Liver (tissue), 3 donors: Measurements from ENCODE around the gene C10orf120.

ENCODE experiments used
- GABPA ChIP-seq, 2 donors: IDR thresholded peaks in 1 of 2; conservative IDR thresholded peaks in 1 of 2; 2 replicates each; pipeline ENCODE4 v1.6.1; 2016; ENCODE audit warnings: antibody characterized with exemption in 2 of 2, mild to moderate bottlenecking in 1 of 2, moderate library complexity in 1 of 2
- TF ChIP-seq, protein P1 (sequence below): IDR thresholded peaks from 2 replicates; pipeline ENCODE4 v1.6.1; 2016; ENCODE audit warnings: antibody characterized with exemption, mild to moderate bottlenecking
- TF ChIP-seq, protein P2 (sequence below): fragments of 150-350 bp; IDR thresholded peaks from 2 replicates; pipeline ENCODE4 v1.5.1; 2017; ENCODE audit warnings: improper control_type of control experiment, low read depth, low read length; ENCODE audit not compliant: missing input control
- TF ChIP-seq, protein P3 (sequence below): IDR thresholded peaks from 2 replicates; pipeline ENCODE4 v1.6.1; 2016; ENCODE audit warnings: antibody characterized with exemption
- donor health status: healthy.
- donor health status: healthy.

DNA sequence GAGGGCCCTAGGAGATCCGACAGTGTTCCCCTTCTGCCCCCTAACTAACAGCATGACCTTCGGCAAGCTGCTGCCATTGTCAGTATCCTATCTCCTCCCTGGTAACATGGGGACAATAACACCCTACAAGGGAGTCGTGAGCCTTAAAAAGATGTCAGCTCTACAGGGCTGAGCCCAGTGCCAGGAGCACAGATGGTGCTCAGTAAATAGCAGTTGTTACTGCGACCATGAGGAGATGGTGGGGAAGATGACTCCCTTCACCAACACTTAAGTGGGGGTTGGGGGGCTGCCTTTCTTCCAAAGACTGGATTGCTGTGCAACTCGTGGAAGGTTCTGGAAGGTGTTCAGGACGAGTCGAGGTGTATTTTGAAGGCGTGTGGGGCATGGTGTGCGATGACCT, 29.5 kb upstream of the C10orf120 start:
- TF ChIP-seq GABPA (IDR thresholded peaks at IDR 0.05 in 1 of 2, conservative IDR thresholded peaks at IDR 0.05 in 1 of 2), result no peak
- TF ChIP-seq, protein P1, sequence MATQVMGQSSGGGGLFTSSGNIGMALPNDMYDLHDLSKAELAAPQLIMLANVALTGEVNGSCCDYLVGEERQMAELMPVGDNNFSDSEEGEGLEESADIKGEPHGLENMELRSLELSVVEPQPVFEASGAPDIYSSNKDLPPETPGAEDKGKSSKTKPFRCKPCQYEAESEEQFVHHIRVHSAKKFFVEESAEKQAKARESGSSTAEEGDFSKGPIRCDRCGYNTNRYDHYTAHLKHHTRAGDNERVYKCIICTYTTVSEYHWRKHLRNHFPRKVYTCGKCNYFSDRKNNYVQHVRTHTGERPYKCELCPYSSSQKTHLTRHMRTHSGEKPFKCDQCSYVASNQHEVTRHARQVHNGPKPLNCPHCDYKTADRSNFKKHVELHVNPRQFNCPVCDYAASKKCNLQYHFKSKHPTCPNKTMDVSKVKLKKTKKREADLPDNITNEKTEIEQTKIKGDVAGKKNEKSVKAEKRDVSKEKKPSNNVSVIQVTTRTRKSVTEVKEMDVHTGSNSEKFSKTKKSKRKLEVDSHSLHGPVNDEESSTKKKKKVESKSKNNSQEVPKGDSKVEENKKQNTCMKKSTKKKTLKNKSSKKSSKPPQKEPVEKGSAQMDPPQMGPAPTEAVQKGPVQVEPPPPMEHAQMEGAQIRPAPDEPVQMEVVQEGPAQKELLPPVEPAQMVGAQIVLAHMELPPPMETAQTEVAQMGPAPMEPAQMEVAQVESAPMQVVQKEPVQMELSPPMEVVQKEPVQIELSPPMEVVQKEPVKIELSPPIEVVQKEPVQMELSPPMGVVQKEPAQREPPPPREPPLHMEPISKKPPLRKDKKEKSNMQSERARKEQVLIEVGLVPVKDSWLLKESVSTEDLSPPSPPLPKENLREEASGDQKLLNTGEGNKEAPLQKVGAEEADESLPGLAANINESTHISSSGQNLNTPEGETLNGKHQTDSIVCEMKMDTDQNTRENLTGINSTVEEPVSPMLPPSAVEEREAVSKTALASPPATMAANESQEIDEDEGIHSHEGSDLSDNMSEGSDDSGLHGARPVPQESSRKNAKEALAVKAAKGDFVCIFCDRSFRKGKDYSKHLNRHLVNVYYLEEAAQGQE, result no peak
- TF ChIP-seq, protein P2, sequence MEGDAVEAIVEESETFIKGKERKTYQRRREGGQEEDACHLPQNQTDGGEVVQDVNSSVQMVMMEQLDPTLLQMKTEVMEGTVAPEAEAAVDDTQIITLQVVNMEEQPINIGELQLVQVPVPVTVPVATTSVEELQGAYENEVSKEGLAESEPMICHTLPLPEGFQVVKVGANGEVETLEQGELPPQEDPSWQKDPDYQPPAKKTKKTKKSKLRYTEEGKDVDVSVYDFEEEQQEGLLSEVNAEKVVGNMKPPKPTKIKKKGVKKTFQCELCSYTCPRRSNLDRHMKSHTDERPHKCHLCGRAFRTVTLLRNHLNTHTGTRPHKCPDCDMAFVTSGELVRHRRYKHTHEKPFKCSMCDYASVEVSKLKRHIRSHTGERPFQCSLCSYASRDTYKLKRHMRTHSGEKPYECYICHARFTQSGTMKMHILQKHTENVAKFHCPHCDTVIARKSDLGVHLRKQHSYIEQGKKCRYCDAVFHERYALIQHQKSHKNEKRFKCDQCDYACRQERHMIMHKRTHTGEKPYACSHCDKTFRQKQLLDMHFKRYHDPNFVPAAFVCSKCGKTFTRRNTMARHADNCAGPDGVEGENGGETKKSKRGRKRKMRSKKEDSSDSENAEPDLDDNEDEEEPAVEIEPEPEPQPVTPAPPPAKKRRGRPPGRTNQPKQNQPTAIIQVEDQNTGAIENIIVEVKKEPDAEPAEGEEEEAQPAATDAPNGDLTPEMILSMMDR, result no peak
- TF ChIP-seq, protein P3, sequence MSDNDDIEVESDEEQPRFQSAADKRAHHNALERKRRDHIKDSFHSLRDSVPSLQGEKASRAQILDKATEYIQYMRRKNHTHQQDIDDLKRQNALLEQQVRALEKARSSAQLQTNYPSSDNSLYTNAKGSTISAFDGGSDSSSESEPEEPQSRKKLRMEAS, result no peak
